ENCODE data around the gene CLSTN1. TPM values are rescaled to one million over a fixed set of nuclear protein-coding genes. Genes with fewer than 3 reads are reported as not detected.

CLSTN1 gene
- total RNA-seq, 5 donors from 2014 or later (not counting 1 experiment from before 2014, with no cell fraction given) = 84.6 to 105 (median 91.2) TPM

GRCh38 chr1:9836632-9836960 is 12.8 kb upstream of the CLSTN1 start:
- Mint-ChIP-seq H3K36me3 (no peaks in the 10 kb centered on the region), H3K27ac (no peak overlapping the region), H3K4me1 (peaks cover 0 to 6% (median 0%) of the 10 kb centered on the region in 3 donors), H3K27me3 (no peaks in the 10 kb centered on the region), H3K9me3 (no peaks in the 10 kb centered on the region), H3K4me3 (no peak overlapping the region)
- ChIA-PET POLR2A (no interaction called here), CTCF (no interaction called here)
- no peak overlapping the region for H3K4me3 ChIP-seq (ENCODE audit: control insufficient read depth in 1 of 2, extremely low read depth in 1 of 2, low read length in 1 of 2)
- 77% methylated on average over 2 of the region's 5 CpGs for WGBS (ENCODE audit: insufficient coverage)
- peaks cover 0 to 7% of the 10 kb centered on the region in 2 experiments for H3K4me1 ChIP-seq (ENCODE audit: control insufficient read depth in 1 of 2, extremely low read depth in 1 of 2, insufficient read depth in 2 of 2, low read length in 2 of 2)
- H3K27me3 ChIP-seq (replicated peaks in 1 of 2; ENCODE audit: control insufficient read depth in 2 of 2, extremely low read depth in 1 of 2, insufficient read depth in 2 of 2, low read length in 1 of 2) = peaks cover 0 to 4% of the 10 kb centered on the region in 2 experiments
- ATAC-seq (replicated peaks in 1 of 4) (no peak), DNase-seq (no peak)
- H3K36me3 ChIP-seq (ENCODE audit: control insufficient read depth in 2 of 2, extremely low read depth in 1 of 2, insufficient read depth in 1 of 2, low read length in 1 of 2) = no peaks in the 10 kb centered on the region
- no peaks in the 10 kb centered on the region for H3K9me3 ChIP-seq
- H3K27ac ChIP-seq (ENCODE audit: low read length) = no peak overlapping the region

DNA sequence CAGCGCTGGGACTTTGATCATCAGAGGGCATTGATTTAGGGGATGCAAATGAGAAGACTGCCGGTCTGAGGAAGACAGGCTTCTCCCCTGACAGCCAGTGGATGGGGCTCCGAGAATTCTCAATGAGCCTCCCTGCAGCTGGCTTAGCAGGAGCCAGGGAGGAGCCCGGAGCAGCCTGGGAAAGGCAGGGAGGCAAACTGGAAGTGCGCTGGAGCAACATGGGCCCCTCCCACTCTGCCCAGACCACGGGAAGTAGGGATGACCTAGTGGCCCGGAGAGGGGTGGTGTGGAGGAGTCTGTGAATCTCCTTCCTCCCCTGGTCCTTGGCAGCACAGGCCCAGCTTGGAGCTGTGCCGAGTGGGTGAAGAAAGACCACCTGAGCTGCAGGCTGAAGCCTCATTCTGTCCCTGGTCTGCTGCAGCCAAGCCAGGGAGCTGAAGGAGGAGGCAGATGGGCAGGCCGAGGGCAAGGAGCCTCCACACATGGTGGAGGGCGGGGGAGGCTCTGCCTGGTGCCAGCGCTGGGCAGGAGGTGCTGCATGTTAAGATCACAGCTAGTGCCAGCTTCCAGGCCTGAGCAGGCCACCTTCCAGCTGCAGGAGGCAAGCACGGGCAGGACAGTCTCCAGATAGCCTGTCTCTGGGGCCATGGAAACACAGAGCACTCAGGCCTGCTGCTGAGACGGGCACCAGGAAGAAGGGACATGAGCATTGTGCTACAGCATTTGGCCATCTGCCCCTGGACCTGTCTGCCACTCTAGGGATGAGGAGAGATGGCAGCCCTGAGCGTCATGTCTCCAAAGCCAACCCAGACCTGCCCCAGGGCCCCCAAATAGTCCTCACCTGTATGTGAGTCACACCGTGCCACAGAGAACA is 12.2 kb upstream of the CLSTN1 start:
- Mint-ChIP-seq H3K9me3 (no peaks in the 10 kb centered on the region), H3K4me1 (peaks cover 0 to 6% (median 0%) of the 10 kb centered on the region in 3 donors), H3K36me3 (no peaks in the 10 kb centered on the region), H3K27me3 (no peaks in the 10 kb centered on the region), H3K4me3 (no peak overlapping the region), H3K27ac (no peak overlapping the region)
- no peak for ATAC-seq (replicated peaks in 1 of 4)
- 86% methylated on average over 11 of the region's 15 CpGs for WGBS (ENCODE audit: insufficient coverage)
- Histone ChIP-seq H3K27me3 (replicated peaks in 1 of 2; ENCODE audit: control insufficient read depth in 2 of 2, extremely low read depth in 1 of 2, insufficient read depth in 2 of 2, low read length in 1 of 2) (peaks cover 0 to 4% of the 10 kb centered on the region in 2 experiments), H3K27ac (ENCODE audit: low read length) (no peak overlapping the region), H3K4me3 (ENCODE audit: control insufficient read depth in 1 of 2, extremely low read depth in 1 of 2, low read length in 1 of 2) (no peak overlapping the region), H3K4me1 (ENCODE audit: control insufficient read depth in 1 of 2, extremely low read depth in 1 of 2, insufficient read depth in 2 of 2, low read length in 2 of 2) (peaks cover 0 to 7% of the 10 kb centered on the region in 2 experiments), H3K36me3 (ENCODE audit: control insufficient read depth in 2 of 2, extremely low read depth in 1 of 2, insufficient read depth in 1 of 2, low read length in 1 of 2) (no peaks in the 10 kb centered on the region), H3K9me3 (no peaks in the 10 kb centered on the region)
- CTCF ChIA-PET = no interaction called here
- no peak for DNase-seq
- POLR2A ChIA-PET = no interaction called here

- Histone ChIP-seq H3K36me3 (ENCODE audit: control insufficient read depth in 2 of 2, extremely low read depth in 1 of 2, insufficient read depth in 1 of 2, low read length in 1 of 2) (no peaks in the 10 kb centered on the region), H3K9me3 (no peaks in the 10 kb centered on the region), H3K27me3 (replicated peaks in 1 of 2; ENCODE audit: control insufficient read depth in 2 of 2, extremely low read depth in 1 of 2, insufficient read depth in 2 of 2, low read length in 1 of 2) (peaks cover 0 to 4% of the 10 kb centered on the region in 2 experiments), H3K4me3 (ENCODE audit: control insufficient read depth in 1 of 2, extremely low read depth in 1 of 2, low read length in 1 of 2) (no peak overlapping the region), H3K27ac (ENCODE audit: low read length) (no peak overlapping the region), H3K4me1 (ENCODE audit: control insufficient read depth in 1 of 2, extremely low read depth in 1 of 2, insufficient read depth in 2 of 2, low read length in 2 of 2) (peaks cover 0 to 7% of the 10 kb centered on the region in 2 experiments)
- ATAC-seq (replicated peaks in 1 of 4) (no peak), DNase-seq (no peak)
- CTCF ChIA-PET = no interaction called here
- Mint-ChIP-seq H3K27ac (no peak overlapping the region), H3K4me1 (peaks cover 0 to 6% (median 0%) of the 10 kb centered on the region in 3 donors), H3K9me3 (no peaks in the 10 kb centered on the region), H3K4me3 (no peak overlapping the region), H3K27me3 (no peaks in the 10 kb centered on the region), H3K36me3 (no peaks in the 10 kb centered on the region)
- POLR2A ChIA-PET = interaction anchor here in 1 of 2 donors (0.6 kb wide), 1 partner anchor 371 kb away, joined by 3 read pairs; no protein-coding TSS in a partner anchor
- WGBS (ENCODE audit: insufficient coverage) = 74% methylated on average over 7 of the region's 9 CpGs
Observed at GRCh38 chr1:9835404-9835757, 11.6 kb upstream of the CLSTN1 start.

DNA sequence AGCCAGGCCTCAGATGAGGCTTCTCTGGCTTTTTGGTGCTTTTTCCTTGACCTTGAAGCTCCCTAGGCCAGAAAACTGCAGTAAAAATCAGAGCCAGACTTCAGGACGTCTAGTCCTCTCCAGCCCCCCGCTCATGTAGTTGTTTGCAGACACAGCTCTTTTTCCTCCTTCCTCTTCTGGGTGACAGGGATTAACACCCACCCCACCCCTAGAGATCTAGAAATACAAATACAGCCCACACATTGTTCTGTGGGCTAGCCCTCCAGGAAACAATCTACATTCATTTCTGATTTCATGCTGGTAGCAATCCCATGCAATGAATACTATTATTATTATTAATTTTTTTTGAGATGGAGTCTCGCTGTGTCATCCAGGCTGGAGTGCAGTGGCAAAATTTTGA is 9.9 kb upstream of the CLSTN1 start:
- Mint-ChIP-seq H3K27ac (no peak overlapping the region), H3K4me1 (peaks cover 0 to 6% (median 0%) of the 10 kb centered on the region in 3 donors), H3K36me3 (no peaks in the 10 kb centered on the region), H3K9me3 (no peaks in the 10 kb centered on the region), H3K27me3 (no peaks in the 10 kb centered on the region), H3K4me3 (no peak overlapping the region)
- POLR2A ChIA-PET = no interaction called here
- no peak for DNase-seq
- ATAC-seq (replicated peaks in 1 of 4) = no peak
- no peaks in the 10 kb centered on the region for H3K9me3 ChIP-seq
- CTCF ChIA-PET = interaction anchor here in 1 of 2 donors (0.7 kb wide), 1 partner anchor 29 kb away, joined by 5 read pairs; no protein-coding TSS in a partner anchor
- peaks cover 0 to 4% of the 10 kb centered on the region in 2 experiments for H3K27me3 ChIP-seq (replicated peaks in 1 of 2; ENCODE audit: control insufficient read depth in 2 of 2, extremely low read depth in 1 of 2, insufficient read depth in 2 of 2, low read length in 1 of 2)
- no peak overlapping the region for H3K27ac ChIP-seq (ENCODE audit: low read length)
- H3K4me3 ChIP-seq (ENCODE audit: control insufficient read depth in 1 of 2, extremely low read depth in 1 of 2, low read length in 1 of 2) = no peak overlapping the region
- 86% methylated on average over 2 of the region's 3 CpGs for WGBS (ENCODE audit: insufficient coverage)
- H3K4me1 ChIP-seq (ENCODE audit: control insufficient read depth in 1 of 2, extremely low read depth in 1 of 2, insufficient read depth in 2 of 2, low read length in 2 of 2) = peaks cover 0 to 7% of the 10 kb centered on the region in 2 experiments
- no peaks in the 10 kb centered on the region for H3K36me3 ChIP-seq (ENCODE audit: control insufficient read depth in 2 of 2, extremely low read depth in 1 of 2, insufficient read depth in 1 of 2, low read length in 1 of 2)

GRCh38 chr1:9827558-9828185 is 3.9 kb upstream of the CLSTN1 start:
- H3K27me3 ChIP-seq (replicated peaks in 1 of 2; ENCODE audit: control insufficient read depth in 2 of 2, extremely low read depth in 1 of 2, insufficient read depth in 2 of 2, low read length in 1 of 2) = no peaks in the 10 kb centered on the region
- Mint-ChIP-seq H3K9me3 (no peaks in the 10 kb centered on the region), H3K4me3 (peak overlapping the region in 1 of 3 donors; percentile 2), H3K36me3 (no peaks in the 10 kb centered on the region), H3K27ac (peak overlapping the region; percentile 25 to 31), H3K27me3 (no peaks in the 10 kb centered on the region), H3K4me1 (peaks cover 19 to 33% (median 21%) of the 10 kb centered on the region in 3 donors)
- no peak overlapping the region for H3K4me3 ChIP-seq (ENCODE audit: control insufficient read depth in 1 of 2, extremely low read depth in 1 of 2, low read length in 1 of 2)
- H3K9me3 ChIP-seq = no peaks in the 10 kb centered on the region
- 88% methylated on average over 16 of the region's 24 CpGs for WGBS (ENCODE audit: insufficient coverage)
- H3K36me3 ChIP-seq (ENCODE audit: control insufficient read depth in 2 of 2, extremely low read depth in 1 of 2, insufficient read depth in 1 of 2, low read length in 1 of 2) = no peaks in the 10 kb centered on the region
- POLR2A ChIA-PET = interaction anchor here in 1 of 2 donors (0.6 kb wide), 1 partner anchor 41 kb away, joined by 4 read pairs; no protein-coding TSS in a partner anchor
- no peak overlapping the region for H3K27ac ChIP-seq (ENCODE audit: low read length)
- H3K4me1 ChIP-seq (ENCODE audit: control insufficient read depth in 1 of 2, extremely low read depth in 1 of 2, insufficient read depth in 2 of 2, low read length in 2 of 2) = peaks cover 2 to 23% of the 10 kb centered on the region in 2 experiments
- ATAC-seq (replicated peaks in 1 of 4) (no peak), DNase-seq (peak in 2 of 35 experiments; percentile 11 to 24)
- CTCF ChIA-PET = no interaction called here

DNA sequence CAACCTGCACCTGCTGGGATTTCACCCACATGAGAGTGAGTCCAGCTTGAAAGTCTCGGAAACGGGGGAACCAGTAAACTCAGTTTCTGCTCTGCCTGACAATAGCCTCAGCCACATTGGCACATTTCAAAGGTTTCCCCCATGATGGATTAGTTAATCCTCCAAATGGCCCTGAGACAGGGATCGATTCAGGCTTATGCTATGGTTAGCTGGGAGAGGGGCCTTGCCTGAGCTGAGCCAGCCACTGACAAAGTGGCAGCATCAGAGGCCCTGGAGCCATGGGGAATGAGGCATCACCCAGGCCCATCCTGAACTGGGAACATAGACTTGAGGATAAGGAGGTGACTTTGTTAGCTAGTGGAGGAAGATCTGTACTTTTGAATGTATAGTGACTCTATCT is 2.9 kb upstream of the CLSTN1 start:
- Histone ChIP-seq H3K36me3 (ENCODE audit: control insufficient read depth in 2 of 2, extremely low read depth in 1 of 2, insufficient read depth in 1 of 2, low read length in 1 of 2) (no peaks in the 10 kb centered on the region), H3K27me3 (replicated peaks in 1 of 2; ENCODE audit: control insufficient read depth in 2 of 2, extremely low read depth in 1 of 2, insufficient read depth in 2 of 2, low read length in 1 of 2) (no peaks in the 10 kb centered on the region), H3K4me1 (ENCODE audit: control insufficient read depth in 1 of 2, extremely low read depth in 1 of 2, insufficient read depth in 2 of 2, low read length in 2 of 2) (peaks cover 13 to 29% of the 10 kb centered on the region in 2 experiments), H3K9me3 (no peaks in the 10 kb centered on the region), H3K4me3 (ENCODE audit: control insufficient read depth in 1 of 2, extremely low read depth in 1 of 2, low read length in 1 of 2) (no peak overlapping the region), H3K27ac (ENCODE audit: low read length) (no peak overlapping the region)
- Mint-ChIP-seq H3K27ac (peak overlapping the region; percentile 89 to 92), H3K4me1 (peaks cover 28 to 44% (median 31%) of the 10 kb centered on the region in 3 donors), H3K9me3 (no peaks in the 10 kb centered on the region), H3K4me3 (no peak overlapping the region), H3K36me3 (no peaks in the 10 kb centered on the region), H3K27me3 (no peaks in the 10 kb centered on the region)
- 100% methylated on average over 2 of the region's 3 CpGs for whole genome bisulfite sequencing (ENCODE audit: insufficient coverage)
- ATAC-seq (replicated peaks in 1 of 4) = no peak
- DNase-seq = no peak
- POLR2A ChIA-PET = interaction anchor here in 1 of 2 donors (0.7 kb wide), 1 partner anchor 12 kb away, joined by 8 read pairs; no protein-coding TSS in a partner anchor
- CTCF ChIA-PET = interaction anchor here in 1 of 2 donors (0.6 to 2.0 kb wide), 3 partner anchors 41 to 220 kb away, joined by 3 to 8 read pairs (median 3); no protein-coding TSS in a partner anchor

Measured in T-cell (primary cell).